Endothelial cell of umbilical vein (primary cell): ENCODE measurements around the gene POFUT2.

Experiments used
- EZH2 ChIP-seq: IDR thresholded peaks from 2 replicates; pipeline ENCODE4 v1.6.1; 2012; ENCODE audit warnings: borderline replicate concordance, low read depth, mild to moderate bottlenecking, moderate library complexity, low read length, inconsistent platforms; ENCODE audit not compliant: severe bottlenecking
- FOS ChIP-seq: IDR thresholded peaks from 2 replicates; pipeline ENCODE4 v1.6.1; 2011; ENCODE audit warnings: mild to moderate bottlenecking, low read length, moderate library complexity, borderline replicate concordance; ENCODE audit not compliant: insufficient read depth
- GATA2 ChIP-seq: IDR thresholded peaks from 2 replicates; pipeline ENCODE4 v1.7.0; 2011; ENCODE audit warnings: low read depth, mild to moderate bottlenecking, moderate library complexity, mixed read lengths, low read length; ENCODE audit not compliant: insufficient read length, insufficient read depth
- JUN ChIP-seq: IDR thresholded peaks from 2 replicates; pipeline ENCODE4 v1.6.1; 2011; ENCODE audit warnings: borderline replicate concordance, low read depth; ENCODE audit not compliant: insufficient read length, insufficient read depth
- MYC ChIP-seq: IDR thresholded peaks from one replicate; pipeline ENCODE4 v1.6.1; 2011; ENCODE audit warnings: mild to moderate bottlenecking, low read depth, low read length
- POLR2A ChIP-seq: IDR thresholded peaks from 2 replicates; pipeline ENCODE4 v1.6.1; 2012; ENCODE audit warnings: low read depth, mild to moderate bottlenecking, control low read depth, low read length
- POLR2AphosphoS5 ChIP-seq: IDR thresholded peaks from 2 replicates; pipeline ENCODE4 v1.6.1; 2012; ENCODE audit warnings: low read depth, mild to moderate bottlenecking, control low read depth, low read length, moderate library complexity; ENCODE audit not compliant: insufficient read depth
- TF ChIP-seq, protein P1 (sequence below), 2 donors: IDR thresholded peaks; 1 replicate in 1 of 2; 2 replicates in 1 of 2; pipeline ENCODE4 v1.5.1; 2011; ENCODE audit warnings: low read length in 2 of 2, mild to moderate bottlenecking in 2 of 2, moderate library complexity in 2 of 2, control low read depth in 1 of 2, inconsistent platforms in 1 of 2, low read depth in 1 of 2; ENCODE audit not compliant: insufficient read depth in 1 of 2; ENCODE audit errors: extremely low read depth in 1 of 2
- TF ChIP-seq, protein P2 (sequence below): IDR thresholded peaks from 2 replicates; pipeline ENCODE4 v1.6.1; 2011; ENCODE audit not compliant: insufficient read depth, insufficient read length

DNA sequence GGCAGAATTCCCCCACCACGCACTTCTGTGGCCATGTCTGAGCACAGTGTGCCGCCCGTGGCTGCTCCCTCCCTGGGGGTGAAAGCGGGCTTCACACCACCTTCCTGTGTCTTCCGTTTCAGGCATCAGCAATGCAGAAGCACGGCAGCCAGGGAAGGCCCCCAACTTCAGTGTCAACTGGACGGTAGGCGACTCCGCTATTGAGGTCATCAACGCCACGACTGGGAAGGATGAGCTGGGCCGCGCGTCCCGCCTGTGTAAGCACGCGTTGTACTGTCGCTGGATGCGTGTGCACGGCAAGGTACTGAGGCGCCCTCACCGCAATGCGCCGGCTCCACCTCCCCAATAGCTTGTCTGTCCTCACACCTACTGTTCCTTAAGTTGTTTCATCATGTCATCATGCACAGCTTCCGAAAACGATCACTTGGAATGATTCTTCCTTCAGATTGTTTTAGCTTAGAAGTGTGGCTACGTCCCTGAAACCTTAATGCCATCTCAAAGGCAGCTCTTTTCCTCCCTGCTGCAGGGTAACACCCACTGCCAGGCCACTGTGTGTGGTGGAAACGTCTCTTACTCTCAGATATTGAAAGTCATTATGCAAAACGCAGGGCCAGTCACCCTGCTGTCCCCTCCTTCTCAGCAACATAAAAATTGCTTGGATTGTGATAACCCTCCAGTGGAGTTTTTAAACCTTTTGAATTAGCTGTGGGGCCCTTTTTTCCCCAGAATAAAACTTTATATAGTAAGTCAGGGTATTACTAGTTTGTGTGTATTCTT is 66.8 kb downstream of the POFUT2 start:
- TF ChIP-seq, protein P1, sequence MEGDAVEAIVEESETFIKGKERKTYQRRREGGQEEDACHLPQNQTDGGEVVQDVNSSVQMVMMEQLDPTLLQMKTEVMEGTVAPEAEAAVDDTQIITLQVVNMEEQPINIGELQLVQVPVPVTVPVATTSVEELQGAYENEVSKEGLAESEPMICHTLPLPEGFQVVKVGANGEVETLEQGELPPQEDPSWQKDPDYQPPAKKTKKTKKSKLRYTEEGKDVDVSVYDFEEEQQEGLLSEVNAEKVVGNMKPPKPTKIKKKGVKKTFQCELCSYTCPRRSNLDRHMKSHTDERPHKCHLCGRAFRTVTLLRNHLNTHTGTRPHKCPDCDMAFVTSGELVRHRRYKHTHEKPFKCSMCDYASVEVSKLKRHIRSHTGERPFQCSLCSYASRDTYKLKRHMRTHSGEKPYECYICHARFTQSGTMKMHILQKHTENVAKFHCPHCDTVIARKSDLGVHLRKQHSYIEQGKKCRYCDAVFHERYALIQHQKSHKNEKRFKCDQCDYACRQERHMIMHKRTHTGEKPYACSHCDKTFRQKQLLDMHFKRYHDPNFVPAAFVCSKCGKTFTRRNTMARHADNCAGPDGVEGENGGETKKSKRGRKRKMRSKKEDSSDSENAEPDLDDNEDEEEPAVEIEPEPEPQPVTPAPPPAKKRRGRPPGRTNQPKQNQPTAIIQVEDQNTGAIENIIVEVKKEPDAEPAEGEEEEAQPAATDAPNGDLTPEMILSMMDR (IDR thresholded peaks at IDR 0.05; ENCODE audit: extremely low read depth in 1 of 2, insufficient read depth in 1 of 2, low read depth in 1 of 2, low read length in 2 of 2), result no peak
- TF ChIP-seq EZH2, result no peak
- TF ChIP-seq POLR2AphosphoS5, result no peak
- TF ChIP-seq, protein P2, sequence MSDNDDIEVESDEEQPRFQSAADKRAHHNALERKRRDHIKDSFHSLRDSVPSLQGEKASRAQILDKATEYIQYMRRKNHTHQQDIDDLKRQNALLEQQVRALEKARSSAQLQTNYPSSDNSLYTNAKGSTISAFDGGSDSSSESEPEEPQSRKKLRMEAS, result no peak
- TF ChIP-seq GATA2, result no peak
- TF ChIP-seq POLR2A, result no peak
- no peak for TF ChIP-seq JUN
- TF ChIP-seq MYC, result no peak
- no peak for TF ChIP-seq FOS
